NB4 (cell line): Measurements from ENCODE around the gene LCNL1.

Experiments used
- CTCF ChIP-seq: IDR thresholded peaks from one replicate; pipeline ENCODE4 v1.5.1; 2012; ENCODE audit warnings: low read depth, low read length
- MAX ChIP-seq: IDR thresholded peaks from 2 replicates; pipeline ENCODE4 v1.6.1; 2011; ENCODE audit warnings: low read depth, low read length

- no peak for TF ChIP-seq CTCF
- no peak for TF ChIP-seq MAX
These were observed 36.2 kb downstream of the LCNL1 start for GRCh38 chr9:137018761-137019559.
